ENCODE measurements around the gene TENM4.
"Not testable (repeated sequence)": the region's sequence is repeated elsewhere in the genome, so short reads cannot be mapped to it uniquely, and the experiment has no call there.

TENM4 gene

DNA sequence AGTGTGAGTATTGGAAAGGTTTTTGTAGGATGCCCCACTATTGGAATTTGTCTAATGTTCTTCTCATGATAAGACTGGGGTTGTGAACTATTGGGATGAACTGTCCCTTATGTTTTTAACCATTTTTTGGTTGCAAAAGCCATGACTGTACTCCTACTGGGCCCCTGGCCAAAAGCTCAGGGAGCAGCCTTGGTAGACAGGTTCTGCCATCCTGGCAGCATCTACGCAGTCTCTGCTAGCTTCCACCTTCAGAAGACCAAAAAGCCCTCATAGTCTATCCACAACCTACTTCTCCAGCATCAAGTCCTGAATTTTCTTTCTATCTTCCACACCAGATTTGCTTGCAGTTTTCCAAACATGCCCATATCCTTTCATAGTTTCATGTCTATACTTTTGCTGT lies 211.8 kb downstream of the TENM4 start:
- H3K9me3 Mint-ChIP-seq: no peaks in the 10 kb centered on the region
- no peak overlapping the region for H3K27ac Mint-ChIP-seq

DNA sequence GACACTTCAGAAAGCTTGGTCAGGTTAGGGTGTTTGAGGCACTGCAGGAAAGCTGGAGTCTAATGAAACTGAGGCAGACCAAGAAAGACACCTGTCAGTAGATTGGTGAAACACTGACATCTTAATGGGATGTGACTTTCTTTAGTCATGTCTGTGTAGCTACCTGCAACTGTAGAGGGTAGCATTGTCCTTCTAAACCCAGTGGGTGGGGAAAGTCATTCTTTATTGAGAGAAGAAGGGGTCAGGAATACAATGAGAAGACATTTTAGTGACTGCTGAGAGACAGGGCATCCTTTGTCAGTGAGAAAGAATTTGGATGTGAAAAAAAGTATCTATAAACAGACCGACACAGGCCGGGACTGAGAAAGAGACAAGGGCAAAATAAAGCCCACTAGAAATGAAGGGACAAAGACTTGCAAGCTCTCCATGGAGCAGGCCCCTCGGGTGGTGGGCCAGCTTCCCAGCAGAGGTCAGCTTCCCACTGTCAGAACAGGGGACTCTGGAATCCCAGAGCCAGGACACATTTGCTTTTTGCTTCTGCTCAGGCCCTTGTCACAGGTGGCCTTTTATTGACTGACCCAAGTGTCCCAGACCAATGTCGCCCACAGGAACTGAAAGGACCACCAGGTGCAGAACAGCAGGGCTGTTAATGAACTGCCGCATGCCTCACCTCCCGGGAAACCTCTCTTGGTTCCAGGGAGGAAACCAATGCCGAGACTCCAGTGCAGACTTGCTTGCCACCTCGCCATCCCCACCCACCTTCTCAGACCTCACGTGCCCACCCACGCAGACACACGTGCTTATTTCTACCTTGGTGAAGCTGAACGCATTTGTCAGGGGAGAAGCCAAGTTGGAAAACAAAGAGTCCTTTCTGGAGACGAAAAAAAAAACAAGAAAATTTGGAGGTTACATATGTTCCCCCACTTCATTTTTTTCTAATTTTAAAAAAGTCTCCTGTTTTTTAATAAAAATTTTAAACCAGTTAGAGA lies 212.8 kb downstream of the TENM4 start:
- Mint-ChIP-seq H3K4me3 (no peak overlapping the region), H3K36me3 (no peaks in the 10 kb centered on the region), H3K9me3 (no peaks in the 10 kb centered on the region), H3K4me1 (no peaks in the 10 kb centered on the region), H3K27me3 (no peaks in the 10 kb centered on the region), H3K27ac (no peak overlapping the region)

More for the DNA sequence above, 211.8 kb downstream of the TENM4 start:
- no peaks in the 10 kb centered on the region for H3K4me1 Mint-ChIP-seq
- H3K4me3 Mint-ChIP-seq: no peak overlapping the region
- H3K27me3 Mint-ChIP-seq: no peaks in the 10 kb centered on the region
- H3K36me3 Mint-ChIP-seq: no peaks in the 10 kb centered on the region

DNA sequence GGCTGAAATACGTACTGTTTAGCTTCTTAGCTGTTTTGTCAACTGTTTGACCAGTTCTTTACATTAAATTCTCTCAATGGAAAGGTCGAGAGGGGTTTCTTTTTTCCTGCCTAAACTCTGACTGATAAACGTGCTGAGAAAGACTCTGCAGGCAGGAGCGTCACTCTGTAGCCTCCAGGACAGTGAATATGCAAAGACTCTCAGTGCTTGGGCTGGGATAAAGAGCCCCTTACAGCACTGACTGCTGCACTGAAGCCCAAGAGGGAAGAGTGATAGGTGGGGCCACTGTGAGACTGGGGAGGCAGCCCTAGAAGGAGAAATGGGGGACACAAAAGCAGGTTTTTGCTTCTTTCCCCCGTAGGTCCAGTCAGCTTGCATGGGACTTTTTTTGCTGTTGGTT lies 213.5 kb downstream of the TENM4 start:
- Mint-ChIP-seq H3K9me3 (no peaks in the 10 kb centered on the region), H3K27ac (no peak overlapping the region), H3K4me1 (no peaks in the 10 kb centered on the region), H3K36me3 (no peaks in the 10 kb centered on the region), H3K27me3 (no peaks in the 10 kb centered on the region), H3K4me3 (no peak overlapping the region)

DNA sequence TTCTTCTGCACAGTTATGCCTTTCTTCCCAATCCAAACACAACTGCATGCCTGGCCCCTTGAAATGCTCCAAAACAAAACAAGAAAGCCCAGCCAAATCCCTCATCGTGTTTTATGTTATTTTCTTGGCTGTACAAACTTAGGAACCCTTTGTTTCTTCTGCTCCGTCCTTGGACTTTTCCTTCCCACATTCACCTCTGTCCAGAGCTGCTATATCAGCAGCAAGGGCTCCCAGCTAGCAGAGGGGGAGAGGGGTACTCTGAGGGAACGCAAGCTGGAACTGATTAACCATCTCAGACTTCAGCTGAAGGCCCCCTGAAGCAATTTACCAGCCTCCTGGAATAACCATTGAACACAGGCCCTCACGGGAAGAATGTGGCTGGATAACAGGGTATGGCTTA lies 214.7 kb downstream of the TENM4 start:
- H3K9me3 Mint-ChIP-seq: no peaks in the 10 kb centered on the region
- no peaks in the 10 kb centered on the region for H3K4me1 Mint-ChIP-seq
- no peak overlapping the region for H3K27ac Mint-ChIP-seq
- no peak overlapping the region for H3K4me3 Mint-ChIP-seq
- H3K36me3 Mint-ChIP-seq: no peaks in the 10 kb centered on the region
- no peaks in the 10 kb centered on the region for H3K27me3 Mint-ChIP-seq

DNA sequence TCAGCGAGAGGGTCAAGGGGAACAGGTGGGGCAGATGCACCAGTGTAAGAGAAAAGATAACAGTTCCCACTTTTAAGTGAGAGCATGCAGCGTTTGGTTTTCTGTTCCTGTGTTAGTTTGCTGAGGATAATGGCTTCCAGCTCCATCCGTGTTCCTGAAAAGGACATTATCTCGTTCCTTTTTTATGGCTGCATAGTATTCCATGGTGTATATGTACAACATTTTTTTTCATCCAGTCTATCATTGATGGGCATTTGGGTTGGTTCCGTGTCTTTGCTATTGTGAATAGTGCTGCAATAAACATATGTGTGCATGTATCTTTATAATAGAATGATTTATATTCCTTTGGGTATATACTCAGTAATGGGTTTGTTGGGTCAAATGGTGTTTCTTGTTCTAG lies 218.7 kb downstream of the TENM4 start:
- not testable (repeated sequence) for H3K27ac Mint-ChIP-seq, H3K9me3 Mint-ChIP-seq, H3K4me3 Mint-ChIP-seq, H3K4me1 Mint-ChIP-seq, H3K36me3 Mint-ChIP-seq, H3K27me3 Mint-ChIP-seq

DNA sequence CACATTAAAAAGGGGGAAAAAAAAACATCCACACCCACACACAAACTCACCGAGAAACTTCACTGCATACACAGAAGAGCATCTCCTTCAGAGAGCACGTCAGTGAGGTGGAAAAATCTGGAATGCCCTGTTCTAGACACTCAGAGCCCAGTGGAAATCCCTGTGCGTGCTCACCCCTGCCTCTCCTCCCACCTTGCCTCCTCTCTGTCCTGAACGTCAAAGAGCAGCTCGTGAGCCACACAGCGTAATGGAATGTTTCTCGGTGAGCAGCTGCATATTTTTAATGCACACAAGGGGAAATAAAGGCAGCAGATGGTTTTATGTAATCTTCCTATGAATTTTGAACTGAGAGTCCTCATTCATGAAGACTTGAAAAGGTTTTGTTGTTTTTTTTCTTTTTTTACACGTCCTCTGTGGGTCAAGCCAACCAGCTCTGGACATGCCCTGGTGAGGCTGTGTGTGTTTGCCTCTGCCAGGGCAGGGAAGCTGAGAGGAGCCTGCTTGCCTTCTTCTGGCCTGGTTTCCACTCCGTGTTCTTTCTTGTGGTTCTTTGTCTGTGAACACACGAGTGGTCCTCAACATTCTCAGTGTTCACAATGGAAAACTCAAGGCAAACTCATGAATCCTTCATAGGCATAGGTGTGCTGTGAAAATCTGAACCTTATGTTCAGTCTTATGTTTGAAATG lies 219.2 kb downstream of the TENM4 start:
- Mint-ChIP-seq H3K4me3 (no peak overlapping the region), H3K36me3 (no peaks in the 10 kb centered on the region), H3K9me3 (no peaks in the 10 kb centered on the region)

DNA sequence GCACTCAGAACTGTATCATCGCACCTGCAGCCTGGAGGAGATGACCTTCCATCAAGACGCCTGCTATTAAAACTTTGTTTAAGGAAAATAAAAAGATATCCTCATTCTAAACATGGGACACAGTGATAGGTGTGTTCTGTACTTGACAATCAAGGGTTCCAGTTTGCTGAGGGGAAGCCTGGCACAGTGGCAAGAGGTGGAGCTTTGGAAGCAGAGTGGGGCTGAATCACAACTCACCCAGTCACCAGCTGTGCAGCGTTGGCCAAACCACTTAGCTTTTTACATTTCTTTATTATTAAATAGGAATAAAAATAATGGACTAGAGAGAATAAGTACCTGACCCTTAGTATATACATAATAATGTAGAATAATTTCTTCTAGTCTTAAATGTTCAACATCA lies 220.7 kb downstream of the TENM4 start:
- H3K9me3 Mint-ChIP-seq: no peaks in the 10 kb centered on the region
- no peaks in the 10 kb centered on the region for H3K4me1 Mint-ChIP-seq
- H3K36me3 Mint-ChIP-seq: no peaks in the 10 kb centered on the region
- H3K4me3 Mint-ChIP-seq: no peak overlapping the region
- no peaks in the 10 kb centered on the region for H3K27me3 Mint-ChIP-seq
- no peak overlapping the region for H3K27ac Mint-ChIP-seq

More for the DNA sequence above, 219.2 kb downstream of the TENM4 start:
- Mint-ChIP-seq H3K27ac (no peak overlapping the region), H3K4me1 (no peaks in the 10 kb centered on the region), H3K27me3 (no peaks in the 10 kb centered on the region)

DNA sequence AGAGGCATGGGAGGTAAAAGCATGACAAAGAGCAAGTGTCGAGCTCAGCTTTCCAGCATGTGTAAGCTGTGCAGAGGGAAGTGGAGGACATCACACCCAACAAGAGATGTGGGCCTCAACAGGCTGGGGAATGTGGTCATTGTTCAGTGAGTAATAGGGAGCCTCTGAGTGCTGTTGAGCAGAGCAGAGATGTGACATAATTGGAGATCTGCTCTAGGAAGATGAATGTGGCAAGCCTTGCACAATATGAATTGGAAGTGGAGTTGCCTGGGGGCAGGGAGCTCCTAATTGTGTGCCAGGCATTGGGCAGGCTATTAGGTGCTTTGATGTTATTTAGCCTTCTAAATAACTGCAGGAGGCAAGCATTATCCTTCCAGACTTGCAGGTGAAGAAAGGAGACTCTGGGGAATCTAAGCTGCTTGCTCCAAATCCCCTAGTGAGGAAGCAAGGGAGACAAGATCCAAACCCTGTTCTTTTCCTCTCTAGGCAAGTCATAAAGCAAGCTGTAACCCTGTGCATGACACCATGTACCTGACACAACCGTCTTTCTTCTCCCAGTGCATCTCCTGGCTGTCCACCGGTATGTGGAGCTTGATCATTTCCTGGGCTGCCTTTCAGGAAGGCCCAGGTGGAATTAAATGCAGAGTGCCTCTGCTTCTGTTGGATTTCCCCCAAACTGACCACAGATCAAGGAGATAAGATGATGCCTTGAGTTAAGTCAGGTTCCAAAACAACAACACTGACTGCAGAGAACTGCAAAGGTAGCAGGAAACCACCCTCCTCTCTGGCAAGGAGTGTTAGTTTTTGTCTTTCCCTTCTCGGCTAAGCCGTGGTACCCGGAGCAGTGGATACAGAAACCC lies 221.4 kb downstream of the TENM4 start:
- Mint-ChIP-seq H3K27ac (no peak overlapping the region), H3K36me3 (no peaks in the 10 kb centered on the region), H3K27me3 (no peaks in the 10 kb centered on the region), H3K4me3 (no peak overlapping the region), H3K4me1 (no peaks in the 10 kb centered on the region), H3K9me3 (no peaks in the 10 kb centered on the region)

DNA sequence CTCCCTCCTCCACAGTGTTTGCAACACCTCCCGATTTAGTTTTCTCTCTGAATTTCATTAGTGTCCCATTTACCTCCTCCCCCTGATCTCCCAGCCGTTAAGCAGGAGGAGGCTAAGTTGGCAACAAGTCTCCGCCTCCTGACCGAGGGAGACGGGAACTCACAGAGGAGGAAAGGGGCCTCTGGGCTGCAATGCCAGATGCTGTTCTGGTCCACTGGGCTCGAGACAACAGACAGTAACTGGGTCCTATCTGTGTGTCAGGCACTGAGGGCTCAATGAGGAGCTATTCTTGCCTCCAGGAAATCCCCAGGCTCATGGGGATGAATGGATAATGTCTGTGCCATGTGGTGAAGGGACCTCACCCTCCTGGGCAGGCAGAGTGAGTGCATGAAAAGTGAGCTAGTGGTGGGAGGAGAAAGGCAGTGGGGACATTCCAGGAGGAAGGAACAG lies 228.1 kb downstream of the TENM4 start:
- peaks cover 2% of the 10 kb centered on the region for H3K27me3 Mint-ChIP-seq
- H3K27ac Mint-ChIP-seq: no peak overlapping the region
- no peak overlapping the region for H3K4me3 Mint-ChIP-seq
- H3K4me1 Mint-ChIP-seq: no peaks in the 10 kb centered on the region
- H3K36me3 Mint-ChIP-seq: no peaks in the 10 kb centered on the region
- H3K9me3 Mint-ChIP-seq: no peaks in the 10 kb centered on the region

DNA sequence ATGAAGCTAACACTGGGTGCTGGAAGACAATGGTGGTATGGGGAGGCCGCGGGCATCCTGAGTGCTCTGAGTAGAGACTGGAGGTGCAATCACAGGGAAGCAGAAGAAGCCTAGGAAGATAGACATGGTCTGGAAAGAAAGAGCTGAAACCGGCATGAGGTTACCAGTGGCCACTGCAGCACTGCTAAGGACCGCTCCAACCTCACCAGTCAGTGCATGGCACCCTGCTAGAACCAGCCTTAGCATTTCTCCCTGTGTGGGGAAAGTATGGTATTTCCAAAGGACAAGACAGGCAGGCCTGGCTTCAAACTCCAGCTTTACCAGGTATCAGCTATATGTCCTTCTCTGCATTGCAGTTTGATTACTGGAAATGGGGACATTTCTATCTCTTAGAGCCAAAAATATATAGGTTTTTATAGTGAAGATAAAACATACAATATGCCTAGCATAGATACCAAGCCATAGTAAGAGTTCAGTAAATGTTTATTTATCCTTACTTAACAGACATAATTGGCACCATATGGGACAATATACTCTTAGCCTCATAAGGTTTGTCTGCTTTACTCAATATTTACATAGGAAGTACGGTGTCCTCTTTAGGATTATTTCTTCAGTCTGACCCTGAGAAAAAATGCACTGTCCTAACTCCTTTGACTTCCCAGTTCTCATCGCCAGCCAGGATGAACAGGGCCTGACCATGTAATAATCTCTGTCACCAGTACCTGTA lies 231.1 kb downstream of the TENM4 start:
- no peaks in the 10 kb centered on the region for H3K36me3 Mint-ChIP-seq
- no peaks in the 10 kb centered on the region for H3K4me1 Mint-ChIP-seq
- H3K27ac Mint-ChIP-seq: no peak overlapping the region
- H3K4me3 Mint-ChIP-seq: no peak overlapping the region
- no peaks in the 10 kb centered on the region for H3K9me3 Mint-ChIP-seq
- peaks cover 2% of the 10 kb centered on the region for H3K27me3 Mint-ChIP-seq

DNA sequence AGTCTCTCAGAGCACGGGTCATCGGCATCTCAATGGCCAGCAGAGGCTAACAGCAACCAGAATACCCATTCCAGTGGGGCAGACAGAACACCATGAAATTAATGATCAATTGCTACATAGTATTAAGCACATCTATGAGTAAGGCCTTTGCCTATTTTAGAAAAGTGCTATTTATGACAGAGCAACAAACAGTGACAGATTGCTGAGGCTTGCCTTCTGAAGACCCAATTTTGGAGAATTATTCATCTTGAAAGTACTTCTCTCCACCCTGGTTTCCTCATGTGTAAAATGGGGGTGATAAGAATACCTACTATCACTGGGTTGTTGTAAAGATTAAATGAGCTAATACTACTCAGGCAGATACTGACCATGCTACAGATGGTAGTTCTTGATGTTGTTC lies 232.7 kb downstream of the TENM4 start:
- Mint-ChIP-seq H3K27me3 (no peaks in the 10 kb centered on the region), H3K36me3 (no peaks in the 10 kb centered on the region), H3K4me1 (no peaks in the 10 kb centered on the region), H3K27ac (no peak overlapping the region), H3K9me3 (no peaks in the 10 kb centered on the region), H3K4me3 (no peak overlapping the region)

DNA sequence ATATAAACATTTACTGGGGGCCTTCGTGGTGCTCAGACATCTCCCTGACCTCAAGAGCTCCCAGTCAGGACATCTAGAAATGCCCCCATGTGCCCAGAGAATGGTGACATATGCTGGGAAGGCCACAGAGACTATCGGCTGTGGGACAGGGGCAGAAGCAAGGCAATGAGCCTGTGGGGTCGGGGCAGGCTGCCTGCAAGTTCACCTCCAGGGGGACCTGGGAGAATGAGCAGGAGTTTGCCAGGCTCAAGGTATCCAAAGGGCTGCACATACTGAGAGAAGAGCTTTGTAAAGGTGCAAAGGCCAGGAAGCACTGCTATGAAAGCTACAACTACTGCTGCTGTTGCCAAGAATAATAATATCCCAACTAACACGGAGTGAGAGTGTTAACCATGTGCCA lies 233.9 kb downstream of the TENM4 start:
- Mint-ChIP-seq H3K9me3 (no peaks in the 10 kb centered on the region), H3K27ac (no peak overlapping the region), H3K4me3 (no peak overlapping the region), H3K27me3 (no peaks in the 10 kb centered on the region), H3K36me3 (no peaks in the 10 kb centered on the region), H3K4me1 (no peaks in the 10 kb centered on the region)

DNA sequence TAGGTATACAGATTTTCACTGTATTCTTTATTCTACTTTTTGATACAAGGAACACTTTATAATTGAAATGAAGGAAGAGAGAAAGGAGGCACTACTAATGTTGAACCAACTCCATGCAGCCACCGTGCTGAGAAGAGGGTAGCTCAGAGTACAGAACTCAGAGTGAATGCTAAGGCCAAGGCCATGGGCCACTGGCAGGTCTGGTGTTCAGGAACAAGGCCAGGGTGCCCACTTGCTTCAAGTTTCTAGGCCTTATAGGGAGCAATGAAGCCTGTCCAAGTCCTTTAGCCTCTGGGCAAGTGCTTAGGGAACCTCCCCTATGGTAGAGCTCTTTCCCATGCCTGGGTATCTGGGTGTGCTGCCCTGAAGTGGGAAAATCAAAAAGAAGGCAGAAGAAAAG lies 235.0 kb downstream of the TENM4 start:
- Mint-ChIP-seq H3K27me3 (no peaks in the 10 kb centered on the region), H3K9me3 (no peaks in the 10 kb centered on the region), H3K4me3 (no peak overlapping the region), H3K4me1 (no peaks in the 10 kb centered on the region), H3K36me3 (no peaks in the 10 kb centered on the region), H3K27ac (no peak overlapping the region)

DNA sequence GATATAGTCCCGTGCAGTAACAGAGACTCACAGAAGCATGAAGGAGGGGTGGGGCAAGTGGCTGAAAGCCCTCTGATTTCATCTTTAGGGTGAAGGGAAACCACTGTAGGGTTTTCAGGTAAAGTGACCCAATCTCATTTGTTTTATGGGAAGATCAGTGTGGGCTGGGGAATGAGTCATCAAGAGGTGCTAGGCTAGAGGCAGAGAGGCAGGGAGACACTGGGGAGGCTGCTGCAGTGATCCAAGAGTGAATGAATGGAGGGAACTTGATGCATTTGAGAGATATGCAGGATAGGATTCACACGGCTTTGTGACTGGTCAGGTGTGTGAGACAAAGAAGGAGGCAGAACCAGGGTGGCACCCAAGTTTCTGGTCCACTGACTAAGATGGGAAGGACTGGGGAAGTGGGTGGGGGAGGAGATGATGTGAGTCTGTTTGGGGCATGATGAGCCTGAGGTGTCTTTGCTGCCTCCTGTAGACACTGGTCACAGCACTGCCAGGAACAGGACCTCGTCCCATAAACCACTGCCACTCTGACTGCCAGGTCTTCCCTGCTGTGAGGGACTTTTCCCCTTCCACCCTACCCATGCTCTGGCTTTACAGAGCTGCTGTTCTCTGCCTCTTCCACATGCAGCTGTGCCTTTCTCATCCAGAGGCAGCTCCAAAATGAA lies 239.0 kb downstream of the TENM4 start:
- Mint-ChIP-seq H3K4me3 (no peak overlapping the region), H3K27ac (no peak overlapping the region), H3K27me3 (no peaks in the 10 kb centered on the region), H3K4me1 (no peaks in the 10 kb centered on the region), H3K36me3 (no peaks in the 10 kb centered on the region), H3K9me3 (no peaks in the 10 kb centered on the region)
